ENCODE results near the gene NMS.

Gene NMS

GRCh38 chr2:100494712-100495111, 24.4 kb downstream of the NMS start:
- DNase-seq = no peak

DNA sequence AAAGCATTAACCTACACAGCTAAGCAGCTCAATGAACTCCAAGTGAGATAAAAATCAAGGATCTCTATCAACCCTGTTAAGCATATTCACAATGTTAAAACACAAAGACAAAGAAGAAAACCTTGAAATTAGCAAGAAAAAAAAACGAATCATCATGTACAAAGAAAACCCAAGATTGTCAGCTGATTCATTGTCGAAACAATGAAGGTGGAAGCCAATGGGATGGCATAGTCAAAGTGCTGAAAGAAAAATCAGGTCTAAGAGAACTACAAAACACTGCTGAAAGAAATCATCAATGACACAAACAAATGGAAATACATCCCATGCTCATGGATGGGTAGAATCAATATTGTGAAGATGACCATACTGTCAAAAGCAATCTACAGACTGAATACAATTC, 32.5 kb downstream of the NMS start:
- no peak for DNase-seq

DNA sequence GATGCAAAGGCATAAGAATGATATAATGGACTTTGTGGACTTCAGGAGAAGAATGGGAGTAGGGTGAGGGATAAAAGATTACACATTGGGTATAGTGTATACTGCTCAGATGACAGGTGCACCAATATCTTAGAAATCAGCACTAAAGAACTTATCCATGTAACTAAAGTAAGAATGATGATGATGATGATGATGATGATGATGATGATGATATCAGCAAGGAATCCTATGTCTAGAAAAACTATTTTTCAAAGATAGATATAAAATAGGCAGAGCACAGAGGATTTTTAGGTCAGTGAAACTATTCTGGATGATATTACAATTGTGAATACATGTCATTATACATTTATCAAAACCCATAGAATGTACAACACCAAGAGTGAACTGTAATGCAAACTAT, 34.3 kb downstream of the NMS start:
- DNase-seq = no peak

- DNase-seq = no peak
These were observed 38.8 kb downstream of the NMS start for GRCh38 chr2:100509066-100509465.

- DNase-seq = no peak
These were observed 43.4 kb downstream of the NMS start for GRCh38 chr2:100513650-100514049.

GRCh38 chr2:100517556-100517955, 47.3 kb downstream of the NMS start:
- no peak for DNase-seq

GRCh38 chr2:100518801-100519200, 48.5 kb downstream of the NMS start:
- DNase-seq = no peak

- DNase-seq = no peak
These were observed 49.9 kb downstream of the NMS start for GRCh38 chr2:100520224-100520623.

- DNase-seq = no peak
These were observed 52.1 kb downstream of the NMS start for GRCh38 chr2:100522430-100522829.

- DNase-seq = no peak
These were observed 54.0 kb downstream of the NMS start for GRCh38 chr2:100524331-100524730.

- DNase-seq = no peak
These were observed 56.6 kb downstream of the NMS start for GRCh38 chr2:100526868-100527267.

DNA sequence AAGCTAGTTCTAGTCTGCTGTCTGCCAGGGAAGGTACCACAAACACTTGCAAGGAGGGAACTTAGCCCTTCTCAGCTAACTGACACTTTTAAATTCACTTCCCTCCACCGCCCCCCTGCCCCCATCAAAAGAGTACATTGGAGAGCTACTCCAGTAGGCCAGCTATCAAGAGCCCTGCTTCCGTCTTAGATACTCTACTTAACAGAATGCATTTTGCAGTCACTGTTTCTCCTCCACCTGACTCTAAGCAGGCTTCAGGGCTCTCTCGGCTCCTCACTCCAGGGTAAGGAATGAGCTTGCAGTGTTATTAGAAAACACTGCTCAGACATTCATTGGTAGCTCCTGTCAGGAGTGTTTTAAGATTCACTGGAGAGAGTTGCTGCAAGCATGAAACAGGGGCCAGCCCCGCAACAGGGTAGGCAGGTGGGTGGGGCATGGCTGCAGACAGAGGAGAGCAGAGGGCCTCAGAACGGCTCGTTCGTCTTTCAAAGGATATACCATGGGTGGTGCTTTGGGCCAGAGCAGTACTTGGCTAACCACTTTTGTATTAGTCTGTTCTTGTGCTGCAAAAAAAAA, 57.2 kb downstream of the NMS start:
- no peak for DNase-seq

GRCh38 chr2:100529176-100529575, 58.9 kb downstream of the NMS start:
- DNase-seq = no peak

DNA sequence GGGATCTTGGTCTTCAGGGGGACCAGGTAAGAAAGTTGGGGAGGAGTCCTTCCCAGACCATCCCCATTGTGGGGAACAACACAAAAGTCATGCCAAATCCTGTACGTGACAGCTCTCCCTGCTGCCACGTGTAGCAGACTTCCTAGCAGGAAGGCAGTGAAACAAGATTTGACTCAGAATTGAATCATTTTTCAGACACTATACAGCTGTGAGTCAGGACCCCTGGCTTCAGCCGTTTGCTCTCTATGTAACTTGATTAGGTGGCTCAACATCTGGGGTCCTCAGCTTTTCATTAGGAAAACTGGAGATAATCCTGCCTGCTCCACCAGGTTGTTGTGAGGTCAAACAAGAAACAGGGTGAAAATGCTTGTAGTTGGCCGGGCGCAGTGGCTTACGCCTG, 59.6 kb downstream of the NMS start:
- DNase-seq = no peak
